GM18867 (cell line): ENCODE data around the gene EPHB1.

Source experiments
- ATAC-seq: cut with Tn5 transposase; IDR thresholded peaks from one replicate; pipeline ENCODE4 v1.9.1; 2021; ENCODE audit warnings: mild to moderate bottlenecking, moderate library complexity; ENCODE audit not compliant: unreplicated experiment

The EPHB1 gene

GRCh38 chr3:135141672-135142071, 346.6 kb downstream of the EPHB1 start:
- ATAC-seq = no peak

- no peak for ATAC-seq
Observed at GRCh38 chr3:135142530-135142929, 347.5 kb downstream of the EPHB1 start.

GRCh38 chr3:135143474-135143873, 348.4 kb downstream of the EPHB1 start:
- ATAC-seq = no peak

- ATAC-seq = no peak
Observed at GRCh38 chr3:135145581-135145980, 350.5 kb downstream of the EPHB1 start.

GRCh38 chr3:135147657-135148056, 352.6 kb downstream of the EPHB1 start:
- ATAC-seq = no peak

- ATAC-seq = no peak
Observed at GRCh38 chr3:135148398-135149020, 353.4 kb downstream of the EPHB1 start.

- no peak for ATAC-seq
Observed at GRCh38 chr3:135149707-135150681, 354.9 kb downstream of the EPHB1 start.

- ATAC-seq = no peak
Observed at GRCh38 chr3:135154186-135154585, 359.1 kb downstream of the EPHB1 start.

- no peak for ATAC-seq
Observed at GRCh38 chr3:135155228-135155627, 360.2 kb downstream of the EPHB1 start.

GRCh38 chr3:135155791-135156190, 360.7 kb downstream of the EPHB1 start:
- ATAC-seq = no peak

- ATAC-seq = no peak
Observed at GRCh38 chr3:135157045-135157740, 362.1 kb downstream of the EPHB1 start.

- no peak for ATAC-seq
Observed at GRCh38 chr3:135158520-135158919, 363.5 kb downstream of the EPHB1 start.

GRCh38 chr3:135159681-135160247, 364.7 kb downstream of the EPHB1 start:
- no peak for ATAC-seq

GRCh38 chr3:135161425-135161824, 366.4 kb downstream of the EPHB1 start:
- ATAC-seq = no peak

- ATAC-seq = no peak
Observed at GRCh38 chr3:135163701-135164100, 368.6 kb downstream of the EPHB1 start.

GRCh38 chr3:135165260-135165659, 370.2 kb downstream of the EPHB1 start:
- ATAC-seq = no peak

GRCh38 chr3:135166266-135166825, 371.3 kb downstream of the EPHB1 start:
- ATAC-seq = no peak

- no peak for ATAC-seq
Observed at GRCh38 chr3:135168822-135169221, 373.8 kb downstream of the EPHB1 start.

GRCh38 chr3:135169651-135170050, 374.6 kb downstream of the EPHB1 start:
- no peak for ATAC-seq

GRCh38 chr3:135170732-135171131, 375.7 kb downstream of the EPHB1 start:
- ATAC-seq = no peak
